SK-N-SH (cell line): ENCODE measurements around the gene TAF6. TPM values are rescaled to one million over a fixed set of nuclear protein-coding genes. Genes with fewer than 3 reads are reported as not detected.
A peak's percentile ranks its signal among the peaks of the same experiment; 100 is the strongest.

Experiments used
- CTCF ChIA-PET: fragments of 300-600, 350-600 bp; formaldehyde crosslinking; extraction: SDS; loops from one replicate; lab custom pipeline; 2021; lab: Yijun Ruan, JAX
- POLR2A ChIA-PET: fragments of 350-600 bp; sonication (Branson Sonifier 250); formaldehyde crosslinking; extraction: SDS; loops from one replicate; lab custom pipeline; 2020; ENCODE audit warnings: antibody characterized with exemption, inconsistent platforms; lab: Yijun Ruan, JAX
- DNase-seq: peaks from one replicate; pipeline ENCODE4 v3.0.0; 2012
- H2AFZ ChIP-seq: fragments of 200-600 bp; sonication (generic); 2 replicates; pipeline ENCODE4 v1.8.1; 2016; ENCODE audit warnings: antibody characterized with exemption, mild to moderate bottlenecking, low read depth
- H3F3A ChIP-seq: fragments of 200-600 bp; sonication (generic); replicated peaks from 2 replicates; pipeline ENCODE3; 2016; ENCODE audit warnings: antibody characterized with exemption, mild to moderate bottlenecking; ENCODE audit not compliant: insufficient read depth
- H3K27ac ChIP-seq, 2 experiments: fragments of 200-500 bp in 1 of 2; fragments of 200-600 bp in 1 of 2; sonication (Bioruptor generic) in 1 of 2; sonication (generic), shearing (Covaris generic) in 1 of 2; 2 replicates each; pipeline versions ENCODE4 v1.5.1 to v1.6.1; 2014 to 2016; ENCODE audit warnings: low read depth in 2 of 2, inconsistent platforms in 1 of 2, low read length in 1 of 2, mild to moderate bottlenecking in 1 of 2, mixed read lengths in 1 of 2
- H3K27me3 ChIP-seq: fragments of 200-600 bp; sonication (generic), shearing (Covaris generic); 2 replicates; pipeline ENCODE4 v1.6.1; 2016; ENCODE audit warnings: mixed run types; ENCODE audit not compliant: insufficient read depth
- H3K36me3 ChIP-seq, 2 experiments: fragments of 200-500 bp in 1 of 2; fragments of 200-600 bp in 1 of 2; sonication (Bioruptor generic) in 1 of 2; sonication (generic) in 1 of 2; replicated peaks in 1 of 2; 2 replicates each; pipeline versions ENCODE3 to v1.5.1; 2014 to 2016; ENCODE audit warnings: low read length in 1 of 2, mild to moderate bottlenecking in 1 of 2; ENCODE audit not compliant: insufficient read depth in 2 of 2, control insufficient read depth in 1 of 2
- H3K4me1 ChIP-seq, 2 experiments: fragments of 200-500 bp in 1 of 2; fragments of 200-600 bp in 1 of 2; sonication (Bioruptor generic) in 1 of 2; sonication (generic), shearing (Covaris generic) in 1 of 2; 2 replicates each; pipeline versions ENCODE4 v1.5.1 to v1.6.1; 2014 to 2016; ENCODE audit warnings: low read depth in 1 of 2, low read length in 1 of 2, mixed run types in 1 of 2; ENCODE audit not compliant: insufficient read depth in 2 of 2, control insufficient read depth in 1 of 2
- H3K4me2 ChIP-seq: fragments of 200-600 bp; sonication (generic), shearing (Covaris generic); 2 replicates; pipeline ENCODE4 v1.6.1; 2017; ENCODE audit warnings: mixed run types
- H3K4me3 ChIP-seq, 2 experiments: fragments of 200-500 bp in 1 of 2; fragments of 200-600 bp in 1 of 2; sonication (Bioruptor generic) in 1 of 2; sonication (generic), shearing (Covaris generic) in 1 of 2; 2 replicates each; pipeline versions ENCODE4 v1.5.1 to v1.8.1; 2014 to 2016; ENCODE audit warnings: low read depth in 2 of 2, inconsistent platforms in 1 of 2, low read length in 1 of 2, mild to moderate bottlenecking in 1 of 2, mixed read lengths in 1 of 2, moderate library complexity in 1 of 2
- H3K79me2 ChIP-seq: fragments of 200-600 bp; sonication (generic); 2 replicates; pipeline ENCODE4 v1.8.1; 2017; ENCODE audit warnings: mild to moderate bottlenecking; ENCODE audit not compliant: insufficient read depth
- H3K9ac ChIP-seq: fragments of 200-600 bp; sonication (generic); 2 replicates; pipeline ENCODE4 v1.6.1; 2017; ENCODE audit warnings: mixed run types
- H3K9me2 ChIP-seq: fragments of 200-600 bp; sonication (generic); 2 replicates; pipeline ENCODE4 v1.6.1; 2017; ENCODE audit warnings: mixed run types
- H3K9me3 ChIP-seq: fragments of 200-600 bp; sonication (generic); 2 replicates; pipeline ENCODE4 v1.6.1; 2017; ENCODE audit warnings: mixed run types, mild to moderate bottlenecking, moderate library complexity
- H4K20me1 ChIP-seq: fragments of 200-600 bp; sonication (generic); 2 replicates; pipeline ENCODE4 v1.6.1; 2017; ENCODE audit warnings: mild to moderate bottlenecking, mixed run types; ENCODE audit not compliant: insufficient read depth
- ELF1 ChIP-seq: IDR thresholded peaks from 2 replicates; pipeline ENCODE4 v1.4.0; 2012
- FOSL2 ChIP-seq: IDR thresholded peaks from 2 replicates; pipeline ENCODE4 v1.4.0; 2012; ENCODE audit warnings: low read depth, mild to moderate bottlenecking, moderate library complexity, borderline replicate concordance
- FOXM1 ChIP-seq: IDR thresholded peaks from 2 replicates; pipeline ENCODE4 v1.4.0; 2012; ENCODE audit warnings: low read depth, mild to moderate bottlenecking
- GABPA ChIP-seq: IDR thresholded peaks from 2 replicates; pipeline ENCODE4 v1.4.0; 2012; ENCODE audit warnings: low read depth, mild to moderate bottlenecking
- GATA2 ChIP-seq: sonication (generic); formaldehyde crosslinking; IDR thresholded peaks from 2 replicates; pipeline ENCODE4 v1.5.0; 2020; ENCODE audit warnings: mild to moderate bottlenecking, missing genetic modification reagents
- MEF2A ChIP-seq: IDR thresholded peaks from 2 replicates; pipeline ENCODE4 v1.4.0; 2012; ENCODE audit warnings: low read depth, borderline replicate concordance
- RCOR1 ChIP-seq: fragments of 150-350 bp; IDR thresholded peaks from 2 replicates; pipeline ENCODE4 v1.6.1; 2017; ENCODE audit warnings: antibody characterized with exemption, low read length
- RXRA ChIP-seq: IDR thresholded peaks from 2 replicates; pipeline ENCODE4 v1.4.0; 2012; ENCODE audit warnings: low read depth, mild to moderate bottlenecking, borderline replicate concordance
- SMC3 ChIP-seq: IDR thresholded peaks from 2 replicates; pipeline ENCODE4 v1.6.1; 2012; ENCODE audit warnings: low read depth, low read length, improper control_type of control experiment
- TAF1 ChIP-seq: IDR thresholded peaks from 2 replicates; pipeline ENCODE4 v1.6.1; 2012; ENCODE audit warnings: low read depth, mild to moderate bottlenecking, low read length, moderate library complexity, borderline replicate concordance
- TCF12 ChIP-seq: IDR thresholded peaks from 2 replicates; pipeline ENCODE4 v1.4.0; 2012
- TEAD4 ChIP-seq: IDR thresholded peaks from 2 replicates; pipeline ENCODE4 v1.4.0; 2012; ENCODE audit warnings: mild to moderate bottlenecking, borderline replicate concordance; ENCODE audit not compliant: insufficient read depth
- whole genome bisulfite sequencing: methylation state at CpG from one replicate; pipeline ENCODE4 v1.1.6; 2017; ENCODE audit warnings: low lambda C conversion rate; 5-methylcytosine and 5-hydroxymethylcytosine counted together
- polyA plus RNA-seq, 3 experiments: library from polyadenylated mRNA; depleted of rRNA; stranded (reverse); fragments of >200 nt; gene quantifications; 2 replicates each; pipeline ENCODE4 v1.2.3, GENCODE V29; 2012
- TF ChIP-seq, protein P1 (sequence below): fragments of 150-350 bp; IDR thresholded peaks from 2 replicates; pipeline ENCODE4 v1.6.1; 2017; ENCODE audit warnings: antibody characterized with exemption, low read length, low read depth, borderline replicate concordance
- TF ChIP-seq, protein P2 (sequence below): IDR thresholded peaks from 2 replicates; pipeline ENCODE4 v1.4.0; 2012; ENCODE audit warnings: low read depth, borderline replicate concordance
- TF ChIP-seq, protein P3 (sequence below): IDR thresholded peaks from 2 replicates; pipeline ENCODE4 v1.4.0; 2012; ENCODE audit warnings: low read depth, borderline replicate concordance

Gene TAF6
- polyA plus RNA-seq, 1 of the 3 experiments (the other 2 are of a cell fraction): 70.5 TPM

DNA sequence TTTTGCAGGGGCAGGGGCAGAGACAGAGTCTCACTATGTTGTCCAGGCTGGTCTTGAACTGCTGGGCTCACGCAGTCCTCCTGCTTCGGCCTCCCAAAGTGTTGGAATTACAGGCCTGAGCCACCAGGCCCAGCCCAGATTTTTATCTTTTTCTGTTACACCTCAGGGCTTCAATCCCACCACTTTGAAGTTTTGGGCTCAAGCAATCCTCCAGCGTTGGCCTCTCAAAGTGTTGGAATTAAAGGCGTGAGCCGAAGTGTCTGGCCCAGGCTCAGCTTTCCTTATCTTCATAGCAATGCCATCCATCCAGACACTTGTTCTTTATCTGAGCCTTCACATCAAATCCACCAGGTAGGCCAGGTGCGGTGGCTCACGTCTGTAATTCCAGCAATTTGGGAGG is 4.1 kb downstream of the TAF6 start:
- CTCF ChIA-PET: interaction anchor here (1.0 to 7.2 kb wide), 2 partner anchors 12 to 16 kb away, joined by 3 to 42 read pairs; partner anchors contain the start of gene MBLAC1

DNA sequence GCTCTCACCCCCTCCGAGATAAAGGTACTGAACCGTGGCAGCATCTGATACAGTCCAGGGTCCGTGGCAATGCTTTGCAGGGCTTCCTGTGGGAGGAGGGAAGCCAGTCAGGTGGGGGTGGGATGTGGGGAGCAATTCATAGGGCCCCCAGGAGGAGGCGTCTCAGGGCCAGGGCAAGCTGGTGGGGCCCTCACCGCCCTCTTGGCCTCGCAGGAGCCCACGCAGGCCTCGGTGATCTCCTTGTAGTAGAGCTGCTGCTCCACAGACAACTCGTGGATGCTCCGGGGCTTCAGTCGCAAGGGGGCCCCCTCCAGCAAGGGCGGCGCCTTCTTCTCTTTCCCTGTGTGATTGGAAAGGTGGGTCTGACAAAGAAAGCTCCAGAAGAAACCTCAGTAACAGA is 7.2 kb downstream of the TAF6 start:
- H3K4me3 ChIP-seq: no peak overlapping the region

More for the DNA sequence above, 4.1 kb downstream of the TAF6 start:
- 95% methylated on average over 7 of the region's 7 CpGs for WGBS
- peaks cover 8 to 32% of the 10 kb centered on the region in 2 experiments for H3K36me3 ChIP-seq
- DNase-seq: no peak
- no peaks in the 10 kb centered on the region for H3K9me2 ChIP-seq
- POLR2A ChIA-PET: interaction anchor here (6.9 kb wide), 1 partner anchor 14 kb away, joined by 32 read pairs; the partner anchor contains the start of genes AP4M1 and MCM7
- no peak overlapping the region for H3K4me2 ChIP-seq
- H3K79me2 ChIP-seq: peaks cover 18% of the 10 kb centered on the region
- no peaks in the 10 kb centered on the region for H3K9me3 ChIP-seq
- H2AFZ ChIP-seq: no peak overlapping the region
- H4K20me1 ChIP-seq: no peaks in the 10 kb centered on the region
- H3K27me3 ChIP-seq: no peaks in the 10 kb centered on the region
- H3K4me1 ChIP-seq: peaks cover 0 to 4% of the 10 kb centered on the region in 2 experiments; a peak in 1 of 4 replicates
- H3K27ac ChIP-seq: no peak overlapping the region
- H3F3A ChIP-seq: peaks cover 14% of the 10 kb centered on the region
- H3K9ac ChIP-seq: no peak overlapping the region
- TF ChIP-seq, protein P1, sequence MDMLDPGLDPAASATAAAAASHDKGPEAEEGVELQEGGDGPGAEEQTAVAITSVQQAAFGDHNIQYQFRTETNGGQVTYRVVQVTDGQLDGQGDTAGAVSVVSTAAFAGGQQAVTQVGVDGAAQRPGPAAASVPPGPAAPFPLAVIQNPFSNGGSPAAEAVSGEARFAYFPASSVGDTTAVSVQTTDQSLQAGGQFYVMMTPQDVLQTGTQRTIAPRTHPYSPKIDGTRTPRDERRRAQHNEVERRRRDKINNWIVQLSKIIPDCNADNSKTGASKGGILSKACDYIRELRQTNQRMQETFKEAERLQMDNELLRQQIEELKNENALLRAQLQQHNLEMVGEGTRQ: no peak
- TF ChIP-seq TCF12 (no peak), SMC3 (no peak), GABPA (no peak), RXRA (no peak), ELF1 (no peak), RCOR1 (no peak), TEAD4 (no peak), FOSL2 (no peak), GATA2 (CRISPR knock-in tag) (no peak), FOXM1 (no peak), TAF1 (no peak)
- TF ChIP-seq, protein P2, sequence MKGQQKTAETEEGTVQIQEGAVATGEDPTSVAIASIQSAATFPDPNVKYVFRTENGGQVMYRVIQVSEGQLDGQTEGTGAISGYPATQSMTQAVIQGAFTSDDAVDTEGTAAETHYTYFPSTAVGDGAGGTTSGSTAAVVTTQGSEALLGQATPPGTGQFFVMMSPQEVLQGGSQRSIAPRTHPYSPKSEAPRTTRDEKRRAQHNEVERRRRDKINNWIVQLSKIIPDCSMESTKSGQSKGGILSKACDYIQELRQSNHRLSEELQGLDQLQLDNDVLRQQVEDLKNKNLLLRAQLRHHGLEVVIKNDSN: no peak
- TF ChIP-seq, protein P3, sequence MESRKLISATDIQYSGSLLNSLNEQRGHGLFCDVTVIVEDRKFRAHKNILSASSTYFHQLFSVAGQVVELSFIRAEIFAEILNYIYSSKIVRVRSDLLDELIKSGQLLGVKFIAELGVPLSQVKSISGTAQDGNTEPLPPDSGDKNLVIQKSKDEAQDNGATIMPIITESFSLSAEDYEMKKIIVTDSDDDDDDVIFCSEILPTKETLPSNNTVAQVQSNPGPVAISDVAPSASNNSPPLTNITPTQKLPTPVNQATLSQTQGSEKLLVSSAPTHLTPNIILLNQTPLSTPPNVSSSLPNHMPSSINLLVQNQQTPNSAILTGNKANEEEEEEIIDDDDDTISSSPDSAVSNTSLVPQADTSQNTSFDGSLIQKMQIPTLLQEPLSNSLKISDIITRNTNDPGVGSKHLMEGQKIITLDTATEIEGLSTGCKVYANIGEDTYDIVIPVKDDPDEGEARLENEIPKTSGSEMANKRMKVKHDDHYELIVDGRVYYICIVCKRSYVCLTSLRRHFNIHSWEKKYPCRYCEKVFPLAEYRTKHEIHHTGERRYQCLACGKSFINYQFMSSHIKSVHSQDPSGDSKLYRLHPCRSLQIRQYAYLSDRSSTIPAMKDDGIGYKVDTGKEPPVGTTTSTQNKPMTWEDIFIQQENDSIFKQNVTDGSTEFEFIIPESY: no peak
- no peak overlapping the region for H3K4me3 ChIP-seq

More for the DNA sequence above, 7.2 kb downstream of the TAF6 start:
- TF ChIP-seq RCOR1 (no peak), MEF2A (no peak)
- 89% methylated on average over 13 of the region's 13 CpGs for WGBS
- no peaks in the 10 kb centered on the region for H3K79me2 ChIP-seq
- H3K27me3 ChIP-seq: no peaks in the 10 kb centered on the region
- ChIA-PET CTCF (interaction anchor here (1.1 to 7.2 kb wide), 3 partner anchors 8 to 20 kb away, joined by 3 to 42 read pairs (median 8); partner anchors contain the start of genes AP4M1 and MCM7), POLR2A (interaction anchor here (6.9 kb wide), 1 partner anchor 11 kb away, joined by 32 read pairs; the partner anchor contains the start of genes AP4M1 and MCM7)
- no peak overlapping the region for H2AFZ ChIP-seq
- no peak overlapping the region for H3K27ac ChIP-seq
- H3K9me3 ChIP-seq: no peaks in the 10 kb centered on the region
- H3K4me1 ChIP-seq: no peaks in the 10 kb centered on the region
- H3K36me3 ChIP-seq: peaks cover 21 to 58% of the 10 kb centered on the region in 2 experiments
- no peaks in the 10 kb centered on the region for H3K9me2 ChIP-seq
- H4K20me1 ChIP-seq: no peaks in the 10 kb centered on the region
- H3K9ac ChIP-seq: no peak overlapping the region
- peak; percentile 38 for DNase-seq
- H3F3A ChIP-seq: peaks cover 21% of the 10 kb centered on the region
- H3K4me2 ChIP-seq: no peak overlapping the region
